Activated T-helper 1 cell treated with anti-CD3 and anti-CD28 coated beads, Interleukin-2, amount 50 U/mL, for 16 hours (primary cell): ENCODE data around the gene GYG2.
A peak's percentile ranks its signal among the peaks of the same experiment; 100 is the strongest.
"Not testable (repeated sequence)": the region's sequence is repeated elsewhere in the genome, so short reads cannot be mapped to it uniquely, and the experiment has no call there.

Experiments used
- DNase-seq, 2 donors: peaks; one replicate each; pipeline ENCODE4 v3.0.0-alpha.2; 2020; ENCODE audit warnings: low read depth in 1 of 2, low spot score in 1 of 2

GYG2 gene

DNA sequence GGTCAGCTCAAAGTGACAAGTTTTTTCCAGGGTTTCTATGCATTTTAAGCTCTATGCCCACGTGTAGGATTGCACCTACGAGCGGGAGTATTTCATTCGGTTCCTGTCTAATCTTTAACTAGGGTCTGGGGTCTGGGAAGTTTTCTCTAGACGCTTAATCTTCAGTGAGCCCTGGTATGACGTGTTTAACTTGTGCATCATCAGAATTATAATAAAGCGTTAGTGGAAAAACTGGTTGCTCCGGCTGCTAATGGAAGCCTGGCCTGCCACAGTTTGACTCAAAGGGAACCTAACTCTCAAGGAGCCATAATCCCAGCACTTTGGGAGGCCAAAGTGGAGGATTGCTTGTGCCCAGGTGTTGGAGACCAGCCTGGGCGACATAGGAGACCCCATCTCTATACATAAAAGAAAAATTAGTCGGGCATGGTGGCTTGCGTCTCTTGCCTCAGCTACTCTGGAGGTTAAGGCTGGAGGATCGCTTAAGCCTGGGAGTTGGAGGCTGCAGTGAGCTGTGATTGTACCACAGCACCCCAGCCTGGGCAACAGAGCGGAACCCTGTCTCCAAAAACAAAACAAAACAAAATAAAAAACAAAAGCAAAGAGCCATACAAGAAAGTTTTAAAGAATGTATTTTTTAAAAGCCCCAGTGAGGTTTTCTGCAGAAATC is 70.2 kb downstream of the GYG2 start:
- no peak for DNase-seq

DNA sequence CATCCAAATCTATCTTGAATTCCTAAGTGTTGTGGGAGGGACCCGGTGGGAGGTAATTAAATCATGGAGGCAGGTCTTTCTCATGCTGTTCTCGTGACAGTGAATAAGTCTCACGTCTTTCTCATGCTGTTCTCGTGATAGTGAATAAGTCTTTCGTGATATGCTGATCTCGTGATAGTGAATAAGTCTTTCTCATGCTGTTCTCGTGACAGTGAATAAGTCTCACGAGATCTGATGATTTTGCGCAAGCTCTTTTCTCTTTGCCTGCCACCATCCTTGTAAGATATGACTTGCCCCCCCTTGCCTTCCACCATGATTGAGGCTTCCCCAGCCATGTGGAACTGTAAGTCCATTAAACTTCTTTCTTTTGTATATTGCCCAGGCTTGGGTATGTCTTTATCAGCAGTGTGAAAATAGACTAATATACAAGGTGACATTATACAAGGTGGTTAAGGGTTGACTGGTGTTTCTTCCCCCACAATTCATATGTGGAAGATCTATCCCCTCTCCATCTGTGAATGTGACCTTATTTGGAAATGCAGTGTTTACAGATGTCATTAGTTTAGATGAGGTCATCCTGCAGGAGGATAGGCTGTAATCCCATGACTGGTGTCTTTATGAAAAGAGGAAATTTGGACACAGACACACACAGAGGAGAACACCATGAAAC is 72.8 kb downstream of the GYG2 start:
- no peak for DNase-seq

DNA sequence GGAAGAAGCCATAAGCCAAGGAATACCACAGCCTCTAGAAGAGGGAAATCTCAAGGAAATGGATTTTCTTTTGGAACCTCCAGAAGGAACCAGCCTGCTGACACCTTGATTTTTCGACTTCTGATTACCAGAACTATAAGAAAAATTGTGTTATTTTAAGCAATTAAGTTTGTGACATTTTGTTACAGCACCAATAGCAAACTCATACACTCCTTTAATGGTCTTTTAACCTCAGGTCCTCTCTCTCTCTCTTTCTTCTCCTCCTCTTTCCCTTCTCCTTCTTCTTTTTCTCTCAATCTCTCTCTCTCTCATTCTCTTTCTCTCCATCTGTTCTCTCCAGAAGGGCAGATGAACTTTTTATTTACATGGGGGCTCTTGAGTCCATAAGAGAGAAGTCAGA is 74.1 kb downstream of the GYG2 start:
- DNase-seq: no peak

DNA sequence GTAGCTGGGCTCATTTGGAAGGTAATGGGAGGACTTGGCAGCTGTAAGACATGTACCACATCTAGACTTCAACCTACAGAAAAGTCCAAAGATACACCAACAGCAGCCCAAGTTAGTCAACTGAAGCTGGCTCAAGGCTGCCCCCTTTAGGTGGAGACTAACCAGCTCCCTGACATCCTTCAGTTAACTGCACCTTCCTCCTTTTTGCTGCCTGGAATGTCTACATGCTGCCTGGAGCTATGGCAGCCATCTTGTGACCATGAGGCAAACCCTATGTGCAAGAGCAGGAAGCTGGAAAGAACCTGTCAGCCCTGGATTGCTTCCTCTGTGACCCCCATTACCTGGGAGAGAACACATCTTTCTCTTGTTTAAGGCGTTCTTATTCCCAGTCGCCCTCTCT is 74.6 kb downstream of the GYG2 start:
- no peak for DNase-seq

DNA sequence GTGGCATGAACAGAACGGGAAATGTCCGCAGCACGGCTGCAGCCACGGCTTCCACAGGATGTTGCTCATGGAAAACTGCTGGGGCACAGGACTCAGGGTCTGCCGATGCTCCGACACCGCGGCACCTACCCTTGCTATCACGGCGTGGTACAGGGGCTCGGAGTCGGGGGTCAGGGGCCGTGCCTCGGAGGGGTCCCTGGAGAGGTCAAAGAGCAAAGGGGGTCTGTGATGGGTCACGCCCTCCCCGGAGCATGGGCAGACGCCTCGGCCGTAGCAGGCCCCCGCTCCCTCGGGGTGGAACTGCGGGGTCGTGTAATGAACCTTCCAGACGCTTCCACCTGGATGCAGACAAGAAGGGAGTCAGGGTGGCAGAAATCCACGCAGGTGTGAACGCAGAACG is 78.6 kb downstream of the GYG2 start:
- DNase-seq: no peak

DNA sequence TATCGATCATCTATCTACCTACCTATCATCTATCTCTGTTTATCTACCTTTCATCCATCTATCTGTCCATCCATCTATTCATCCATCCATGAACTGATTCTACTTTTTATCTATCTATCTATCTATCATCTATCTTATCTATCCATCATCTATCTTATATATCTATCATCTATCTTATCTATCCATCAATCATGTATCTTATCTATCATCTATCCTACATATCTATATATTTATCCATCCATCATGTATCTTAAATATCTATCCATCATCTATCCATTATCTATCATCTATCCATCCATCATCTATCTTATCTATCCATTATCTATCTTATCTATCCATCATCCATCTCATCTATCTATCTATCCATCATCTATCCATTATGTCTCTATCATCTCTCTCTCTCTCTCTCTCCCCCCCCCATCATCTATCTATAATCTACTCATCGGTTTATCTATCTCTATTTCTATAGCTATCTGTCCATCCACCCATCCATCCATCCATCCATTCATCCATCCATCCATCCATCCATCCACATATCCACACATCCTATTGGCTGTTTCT is 79.5 kb downstream of the GYG2 start:
- no peak for DNase-seq

DNA sequence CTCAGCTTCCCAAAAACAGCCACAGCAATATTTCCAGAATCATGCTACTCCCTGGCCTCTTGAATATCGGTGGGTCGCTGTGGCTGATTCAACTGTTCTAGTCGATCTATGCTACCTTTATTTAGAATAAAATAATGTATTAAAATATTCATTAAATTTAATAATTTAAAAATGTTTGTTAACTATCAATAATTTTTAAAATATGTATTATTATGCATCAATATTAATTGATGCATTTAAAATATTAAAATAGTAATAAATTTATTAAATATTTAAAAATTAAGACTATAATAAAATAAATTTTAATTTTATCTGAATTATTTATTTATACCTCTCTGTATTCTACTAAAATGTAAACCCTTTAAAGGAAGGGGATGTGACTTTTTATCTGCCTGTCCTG is 81.4 kb downstream of the GYG2 start:
- no peak for DNase-seq

DNA sequence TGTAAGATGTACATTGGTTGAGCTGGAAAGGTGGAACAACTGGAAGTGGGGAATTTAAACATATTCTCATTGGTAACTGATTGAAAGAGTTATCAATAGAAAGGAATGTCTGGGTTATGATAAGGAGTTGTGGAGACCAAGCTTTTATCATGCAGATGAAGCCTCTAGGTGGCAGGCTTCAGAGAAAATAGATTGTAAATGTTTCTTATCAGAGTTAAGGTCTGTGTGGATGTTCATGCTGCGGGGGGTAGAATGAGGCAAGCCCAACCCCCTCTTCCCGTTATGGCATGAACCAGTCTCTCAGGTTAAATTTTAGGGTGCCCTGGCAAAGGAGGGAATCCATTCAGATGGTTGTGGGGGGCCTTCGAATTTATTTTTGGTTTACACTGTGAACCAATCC is 84.4 kb downstream of the GYG2 start:
- no peak for DNase-seq

DNA sequence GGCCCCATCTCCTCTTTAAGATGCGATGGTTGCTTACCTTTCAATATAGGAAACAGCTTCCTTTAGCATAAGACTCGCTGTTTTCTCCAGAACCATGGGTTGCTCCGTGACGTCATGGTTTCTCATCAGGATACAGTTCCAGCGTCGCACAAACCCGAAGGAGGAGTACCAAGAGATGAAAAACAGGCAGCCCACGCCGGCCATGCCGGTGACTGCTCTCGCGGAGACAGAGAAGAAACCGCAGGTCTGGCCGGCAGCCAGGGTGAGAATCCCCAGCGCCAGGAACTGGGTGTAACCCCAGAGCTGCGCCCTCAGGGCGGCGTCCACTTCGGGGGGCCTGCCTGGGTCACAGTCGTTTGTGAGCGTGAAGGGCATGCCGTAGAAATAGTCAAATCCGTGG is 89.0 kb downstream of the GYG2 start:
- DNase-seq: no peak

DNA sequence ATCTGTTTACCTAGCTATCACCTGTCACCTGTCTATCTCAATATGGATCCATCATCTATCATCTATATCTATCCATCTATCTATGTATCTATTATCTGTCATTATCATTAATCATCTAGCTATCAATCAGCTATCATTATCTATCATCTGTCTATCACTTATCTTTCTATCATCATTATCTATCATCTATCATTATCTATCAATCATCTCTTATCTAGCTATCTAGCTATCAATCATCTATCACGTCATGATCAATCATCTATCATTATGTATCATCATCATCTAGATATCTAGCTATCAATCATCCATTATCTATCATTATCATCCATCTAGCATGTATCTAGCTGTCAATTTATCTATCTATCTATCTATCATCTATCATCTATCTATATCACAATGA is 92.5 kb downstream of the GYG2 start:
- no peak for DNase-seq

DNA sequence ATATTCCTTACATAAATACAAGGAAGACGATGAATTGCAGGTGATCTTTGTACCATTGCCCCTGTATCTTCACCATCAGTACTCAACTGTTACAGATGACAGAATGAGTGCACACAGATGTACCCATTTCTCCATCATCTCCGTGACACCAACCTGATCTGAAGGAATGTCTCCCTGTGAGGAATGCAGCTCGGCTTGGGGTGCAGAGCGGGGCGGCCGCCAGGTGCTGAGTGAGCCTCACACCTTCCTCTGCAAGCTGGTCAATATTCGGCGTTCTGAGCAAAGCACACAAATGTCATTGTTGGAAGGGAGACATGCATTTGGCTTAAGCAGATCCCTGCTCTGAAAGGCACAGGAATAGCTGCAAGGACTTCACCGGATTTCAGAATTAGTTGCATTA is 93.0 kb downstream of the GYG2 start:
- DNase-seq: no peak

DNA sequence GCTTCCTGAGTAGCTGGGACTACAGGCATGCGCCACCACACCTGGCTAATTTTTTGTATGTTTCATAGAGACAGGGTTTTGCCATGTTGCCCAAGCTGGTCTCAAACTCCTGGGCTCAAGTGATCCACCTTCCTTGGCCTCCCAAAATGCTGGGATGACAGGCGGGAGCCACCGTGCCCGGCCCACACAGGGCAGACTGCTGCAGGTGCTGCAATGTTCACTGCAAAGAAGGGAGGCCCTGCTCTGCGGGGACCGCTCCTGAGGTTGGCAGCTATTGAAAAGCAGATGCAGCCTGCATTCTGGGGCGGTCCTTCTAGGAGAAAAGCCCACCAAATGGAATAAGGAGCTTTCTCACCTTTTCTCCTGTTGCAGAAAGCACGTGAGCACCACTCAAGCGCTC is 95.4 kb downstream of the GYG2 start:
- no peak for DNase-seq

DNA sequence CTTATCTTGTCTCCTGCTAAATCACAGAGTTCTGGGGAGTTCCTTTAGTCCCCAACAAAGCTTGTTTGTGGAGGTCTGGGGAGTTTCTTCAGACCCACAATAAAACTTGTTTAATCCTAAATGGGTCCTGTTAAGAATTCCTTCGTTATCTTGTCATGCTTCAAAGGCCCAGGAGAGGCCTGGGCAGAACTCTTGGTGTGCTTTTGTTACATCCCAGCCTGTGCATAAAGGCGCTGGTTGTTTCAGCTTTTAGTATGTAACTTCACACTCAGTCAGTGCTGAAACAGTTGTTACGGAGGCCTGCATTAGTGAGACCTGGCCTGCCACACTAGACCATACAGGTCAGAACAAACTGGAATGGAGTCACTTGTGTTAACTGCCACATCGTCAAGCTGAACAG is 97.5 kb downstream of the GYG2 start:
- not testable (repeated sequence) for DNase-seq

DNA sequence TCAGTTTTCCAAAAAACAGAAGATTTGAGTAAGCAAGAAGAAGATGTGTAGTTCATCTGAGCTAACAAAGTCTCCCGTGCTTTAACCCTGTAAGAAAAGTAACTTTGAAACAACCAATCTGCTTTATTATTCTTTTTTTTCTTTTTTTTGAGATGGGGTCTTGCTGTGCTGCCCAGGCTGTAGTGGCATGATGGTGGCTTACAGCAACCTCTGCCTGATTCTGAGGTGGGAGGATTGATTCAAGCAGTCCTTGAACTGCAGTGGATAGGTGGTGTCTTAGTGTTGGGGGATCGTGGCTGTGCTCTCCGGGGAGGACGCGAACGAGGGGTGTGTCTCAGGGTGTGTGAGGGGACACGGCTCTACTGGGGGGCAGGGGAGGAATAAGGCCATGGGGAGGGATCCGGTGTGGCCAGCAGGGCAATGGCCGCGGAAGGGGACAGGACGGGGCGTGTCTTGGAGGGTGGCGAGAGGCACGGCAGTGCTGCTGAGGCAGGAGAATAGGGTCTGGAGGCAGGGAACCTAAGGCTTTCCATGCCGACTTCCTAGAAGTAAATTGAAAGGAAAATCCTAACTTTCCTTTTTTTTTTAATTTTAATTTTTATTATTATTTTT is 98.0 kb downstream of the GYG2 start:
- DNase-seq: no peak

DNA sequence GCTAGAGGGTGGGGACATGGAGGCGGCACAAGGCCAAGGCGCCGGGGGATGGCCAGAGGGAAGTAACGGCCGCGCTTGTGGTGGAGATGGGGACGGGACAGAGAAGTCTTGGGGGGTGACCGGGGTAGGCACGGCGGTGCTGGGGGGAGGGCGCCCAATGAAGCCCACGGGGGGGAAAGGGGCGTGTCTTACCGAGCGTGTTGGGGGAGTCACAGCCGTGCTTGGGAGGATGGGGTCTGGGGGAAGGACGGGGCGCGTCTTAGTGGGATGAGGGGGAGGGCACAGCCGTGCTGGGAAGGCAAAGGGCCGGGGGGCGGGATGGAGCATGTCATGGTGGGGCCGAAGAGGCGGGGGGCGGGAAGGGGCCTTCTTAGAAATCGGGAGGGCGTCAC is 99.5 kb downstream of the GYG2 start:
- no peak for DNase-seq

DNA sequence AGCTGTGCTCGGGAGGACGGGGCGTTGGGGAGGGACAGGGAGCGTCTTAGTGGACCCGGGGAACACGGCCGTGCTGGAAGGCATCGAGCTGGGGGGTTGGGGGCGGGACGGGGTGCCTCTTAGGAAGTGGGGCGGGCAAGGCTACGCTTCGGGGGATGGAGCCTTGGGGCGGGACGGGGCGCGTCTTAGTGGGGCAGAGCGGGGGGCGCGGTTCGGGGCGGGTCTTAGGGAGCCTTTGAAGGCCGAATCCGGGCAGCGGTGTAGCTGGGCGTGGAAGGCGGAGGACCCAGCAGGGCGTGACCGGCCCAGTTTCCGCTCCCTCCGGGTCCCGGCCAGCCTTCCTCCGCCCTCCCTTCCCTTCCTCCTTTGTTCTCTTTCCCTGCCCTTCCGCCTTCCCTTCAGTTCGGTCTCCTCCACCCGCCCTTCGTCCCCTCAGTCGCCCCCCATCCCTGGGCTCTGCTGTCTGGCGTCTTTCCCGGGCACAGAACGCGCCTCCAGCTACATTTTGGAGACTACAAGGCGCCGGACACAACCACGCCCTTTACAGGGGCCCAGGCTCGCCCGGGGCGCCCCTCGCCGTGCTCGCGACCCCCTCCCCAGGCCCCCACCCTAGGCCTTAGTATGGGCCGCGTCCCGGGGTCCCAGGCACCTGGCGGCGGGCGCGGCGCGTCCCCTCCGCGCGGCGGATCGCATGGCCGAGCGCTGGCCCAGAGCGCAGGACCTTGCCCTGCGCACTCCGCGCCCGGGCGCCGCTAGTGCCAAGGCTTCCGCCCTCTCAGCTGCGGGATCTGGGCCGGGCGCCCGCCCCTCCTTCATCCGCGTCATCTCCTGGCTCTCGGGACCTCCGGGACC is 100.1 kb downstream of the GYG2 start, which contains the start of gene ARSD:
Gene ARSD (minus strand): TSS at position 757 of the 852 bp plus-strand sequence. CDS start 64 bp downstream, at position 693.
- peak in 1 of 2 donors; percentile 9 for DNase-seq

DNA sequence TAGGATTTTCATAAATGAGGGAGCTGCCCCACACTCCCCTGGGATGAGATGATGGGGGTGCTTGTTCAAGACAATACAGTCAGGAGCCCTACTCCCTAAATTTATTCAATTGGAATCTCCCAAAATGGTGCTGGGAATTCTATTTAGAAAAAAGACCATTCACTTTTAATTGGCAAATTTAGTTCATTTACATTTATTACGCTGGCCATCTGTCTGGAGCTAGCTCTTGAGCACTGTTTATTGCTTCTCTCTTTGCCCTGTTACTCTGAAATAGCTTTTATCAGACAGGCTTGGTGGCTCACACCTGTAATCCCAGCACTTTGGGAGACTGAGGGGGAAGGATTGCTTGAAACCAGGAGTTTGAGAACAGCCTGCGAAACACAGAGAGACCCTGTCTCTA is 102.4 kb downstream of the GYG2 start:
- no peak for DNase-seq

DNA sequence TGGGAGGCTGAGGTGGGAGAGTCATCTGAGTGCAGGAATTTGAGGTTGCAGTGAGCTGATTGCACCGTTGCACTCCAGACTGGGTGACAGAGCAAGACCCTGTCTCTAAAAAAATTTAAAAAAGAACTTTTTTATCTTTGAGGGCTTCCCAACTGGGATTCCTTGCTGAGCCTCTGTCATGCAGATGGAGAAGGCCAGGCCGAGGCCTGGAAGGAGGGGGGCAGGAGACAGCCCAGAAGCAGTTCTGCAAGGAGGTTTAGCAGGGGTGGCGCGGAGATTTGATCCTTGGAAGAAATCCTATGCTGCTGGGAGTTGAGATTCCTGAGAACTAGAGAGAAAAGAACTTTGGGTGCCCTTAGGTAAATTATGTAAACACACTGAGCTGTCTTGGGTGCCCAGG is 102.9 kb downstream of the GYG2 start:
- no peak for DNase-seq
